Muscle of leg (tissue), 11 donors: Measurements from ENCODE around the gene IWS1. TPM values are rescaled to one million over a fixed set of nuclear protein-coding genes. Genes with fewer than 3 reads are reported as not detected.
A peak's percentile ranks its signal among the peaks of the same experiment; 100 is the strongest.

Source experiments
- DNase-seq: peaks from one replicate; pipeline ENCODE4 v3.0.0; 2013
- H3K27ac ChIP-seq: one replicate; pipeline ENCODE4 v1.5.1; 2013; ENCODE audit warnings: mild to moderate bottlenecking, low read length, control low read depth
- H3K27me3 ChIP-seq: one replicate; pipeline ENCODE4 v1.6.1; 2013; ENCODE audit warnings: low read length; ENCODE audit not compliant: control insufficient read depth, insufficient read depth
- H3K36me3 ChIP-seq: one replicate; pipeline ENCODE4 v1.6.1; 2013; ENCODE audit warnings: low read length; ENCODE audit not compliant: control insufficient read depth, insufficient read depth
- H3K4me1 ChIP-seq: one replicate; pipeline ENCODE4 v1.6.1; 2013; ENCODE audit warnings: low read length; ENCODE audit not compliant: control insufficient read depth, insufficient read depth
- H3K4me3 ChIP-seq: one replicate; pipeline ENCODE4 v1.5.1; 2013; ENCODE audit warnings: low read length, control low read depth
- H3K9me3 ChIP-seq: replicated peaks from 2 replicates; pipeline ENCODE4 v1.6.1; 2013; ENCODE audit warnings: low read depth, low read length; ENCODE audit not compliant: control insufficient read depth
- WGBS: methylation state at CpG from one replicate; pipeline ENCODE4 v1.1.5; 2013; ENCODE audit warnings: missing lambda C conversion rate; ENCODE audit not compliant: insufficient coverage; 5-methylcytosine and 5-hydroxymethylcytosine counted together
- polyA plus RNA-seq, 8 donors: library from polyadenylated mRNA; unstranded; fragments of 120-200 nt; gene quantifications; one replicate each; pipeline versions ENCODE4 v1.2.1 to v1.2.3, GENCODE V29; 2013; ENCODE audit warnings: inconsistent platforms in 1 of 8, low replicate concordance in 1 of 8; ENCODE audit not compliant: insufficient read length in 8 of 8, insufficient read depth in 1 of 8
- total RNA-seq: library from RNA; stranded (reverse); fragments of 120-200 nt; gene quantifications from one replicate; pipeline ENCODE4 v1.2.4, GENCODE V29; 2013

IWS1 gene
- total and polyA plus RNA-seq, 9 donors, result 43.0 to 58.5 (median 48.7) TPM

DNA sequence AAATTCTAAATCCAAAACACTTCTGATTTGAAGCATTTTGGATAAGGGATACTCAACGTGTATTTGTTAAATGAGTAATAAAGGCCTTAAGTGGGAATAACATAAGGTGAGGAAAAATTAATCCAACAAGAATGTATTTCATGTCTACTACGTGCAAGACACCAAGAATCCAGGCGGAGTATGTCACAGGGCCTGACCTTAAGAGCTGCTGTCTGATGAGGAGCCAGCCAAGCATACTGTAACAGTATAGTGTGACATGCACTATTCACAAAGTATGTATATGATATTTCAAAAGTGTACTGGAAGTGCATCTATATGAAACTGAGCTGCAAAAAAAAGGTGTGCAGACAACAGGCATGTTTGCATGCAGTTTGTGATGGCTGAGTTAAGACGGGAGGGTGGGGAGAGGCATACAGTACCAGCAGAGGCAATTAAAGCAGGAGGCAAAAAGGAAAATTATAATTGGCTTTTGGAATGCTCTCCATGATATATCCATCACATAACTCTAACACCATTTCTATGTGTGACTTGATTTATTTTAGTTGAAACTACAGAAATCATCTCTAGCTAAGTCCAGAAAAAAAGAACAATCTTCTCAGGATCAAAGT lies 18.2 kb downstream of the IWS1 start:
- Histone ChIP-seq H3K9me3 (no peaks in the 10 kb centered on the region), H3K4me1 (peaks cover 6% of the 10 kb centered on the region), H3K4me3 (no peak overlapping the region), H3K27me3 (no peaks in the 10 kb centered on the region), H3K36me3 (peaks cover 11% of the 10 kb centered on the region), H3K27ac (no peak overlapping the region)
- WGBS, result no CpG with 5 or more reads among the region's 4 CpGs
- DNase-seq, result peak; percentile 23

DNA sequence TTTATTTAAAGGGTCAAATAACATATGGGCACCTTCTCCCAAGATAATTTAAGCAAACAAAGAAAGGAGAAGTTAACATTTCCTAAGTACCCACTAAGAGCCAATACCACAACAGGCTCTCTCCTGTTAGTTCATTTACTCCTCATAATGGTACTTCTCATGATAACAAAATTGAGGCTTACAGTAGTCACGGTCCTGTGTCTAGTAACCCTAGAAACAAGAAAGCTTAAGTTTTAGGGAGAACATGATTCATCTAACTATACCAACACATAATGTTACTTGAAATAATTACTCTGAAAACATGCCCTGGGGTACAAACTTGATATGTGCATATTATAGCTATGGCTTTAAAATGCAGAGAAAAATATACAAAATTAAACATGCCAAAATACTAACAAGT lies 19.8 kb downstream of the IWS1 start:
- no CpG with 5 or more reads among the region's 1 CpG for WGBS
- Histone ChIP-seq H3K4me3 (no peak overlapping the region), H3K36me3 (peaks cover 21% of the 10 kb centered on the region), H3K9me3 (no peaks in the 10 kb centered on the region), H3K27ac (no peak overlapping the region), H3K27me3 (no peaks in the 10 kb centered on the region), H3K4me1 (peaks cover 6% of the 10 kb centered on the region)
- DNase-seq, result no peak

DNA sequence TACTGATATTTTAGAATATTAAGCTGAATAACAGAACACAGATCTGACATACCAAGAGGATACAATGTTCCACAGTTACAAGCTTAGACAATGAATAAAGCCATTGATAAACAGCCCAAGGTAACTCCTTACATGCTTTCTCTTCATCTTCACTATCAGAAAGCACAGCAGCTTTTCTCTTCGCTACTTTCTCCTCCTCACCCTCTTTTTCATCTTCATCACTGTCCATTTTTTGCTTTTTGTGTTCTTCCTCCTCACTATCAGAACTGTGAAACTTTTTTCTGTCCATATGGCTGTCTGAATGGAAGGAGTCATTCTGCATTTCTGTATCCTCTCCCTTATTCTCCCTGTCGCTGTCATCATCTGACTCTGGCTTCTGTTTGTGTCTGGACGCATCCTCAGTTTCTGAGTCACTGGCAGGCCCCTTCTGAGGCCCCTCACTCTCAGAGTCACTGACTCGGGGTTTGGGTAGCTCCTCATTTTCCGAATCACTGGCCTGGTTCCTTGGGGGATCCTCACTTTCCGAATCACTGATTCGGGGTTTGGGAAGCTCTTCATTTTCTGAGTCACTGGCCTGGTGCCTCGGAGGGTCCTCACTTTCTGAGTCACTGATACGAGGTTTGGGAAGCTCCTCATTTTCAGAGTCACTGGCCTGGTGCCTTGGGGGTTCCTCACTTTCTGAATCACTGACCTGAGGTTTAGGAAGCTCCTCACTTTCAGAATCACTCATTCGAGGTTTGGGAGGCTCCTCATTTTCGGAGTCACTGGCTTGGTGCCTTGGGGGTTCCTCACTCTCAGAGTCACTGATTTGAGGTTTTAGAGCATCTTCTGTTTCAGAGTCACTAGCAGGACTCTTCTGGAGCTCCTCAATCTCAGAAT lies 21.5 kb downstream of the IWS1 start:
- no peak overlapping the region for H3K27ac ChIP-seq
- 71% methylated on average over 11 of the region's 11 CpGs for WGBS
- no peaks in the 10 kb centered on the region for H3K9me3 ChIP-seq
- no peak for DNase-seq
- no peak overlapping the region for H3K4me3 ChIP-seq
- peaks cover 21% of the 10 kb centered on the region for H3K36me3 ChIP-seq
- no peaks in the 10 kb centered on the region for H3K27me3 ChIP-seq
- peaks cover 6% of the 10 kb centered on the region for H3K4me1 ChIP-seq

DNA sequence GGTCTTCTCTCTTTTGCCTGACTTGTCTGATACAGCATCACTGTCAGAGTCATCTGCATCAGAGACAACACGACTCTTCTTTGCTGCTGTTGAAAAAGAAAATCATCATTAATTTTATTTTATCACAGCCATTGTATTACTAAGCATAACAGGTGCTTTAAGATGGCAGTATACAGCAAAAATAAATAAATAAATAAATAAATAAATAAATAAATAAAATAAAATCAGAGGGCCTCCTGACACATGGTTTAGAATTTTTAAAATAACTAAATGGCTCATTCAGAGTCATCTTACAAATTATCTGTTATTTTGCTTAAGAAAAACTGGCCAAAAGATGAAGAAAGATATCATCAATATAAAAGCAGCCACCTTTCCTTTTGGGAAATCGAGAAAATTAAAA lies 22.8 kb downstream of the IWS1 start:
- DNase-seq, result no peak
- Histone ChIP-seq H3K4me3 (no peak overlapping the region), H3K27ac (no peak overlapping the region), H3K9me3 (no peaks in the 10 kb centered on the region), H3K4me1 (peaks cover 3% of the 10 kb centered on the region), H3K36me3 (peaks cover 21% of the 10 kb centered on the region), H3K27me3 (no peaks in the 10 kb centered on the region)
- no CpG with 5 or more reads among the region's 2 CpGs for WGBS

DNA sequence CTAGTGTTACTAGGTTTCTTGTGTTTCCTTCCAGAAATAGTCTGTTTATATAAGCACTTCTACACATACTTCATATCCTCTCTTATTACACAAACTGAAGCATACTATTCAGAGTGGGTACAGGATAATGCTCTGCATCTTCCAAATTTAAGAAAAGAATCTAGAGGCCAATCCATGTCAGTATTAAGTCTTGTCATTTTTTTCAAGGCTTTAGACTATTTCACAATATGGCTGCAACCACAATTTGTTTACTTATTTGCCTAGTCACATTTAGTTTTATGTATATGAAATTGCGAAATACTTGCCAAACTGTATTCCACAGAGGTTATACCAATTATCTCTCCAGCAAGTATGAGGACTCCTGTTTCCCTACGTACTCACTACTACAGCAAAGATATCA lies 27.9 kb downstream of the IWS1 start:
- Histone ChIP-seq H3K36me3 (peaks cover 25% of the 10 kb centered on the region), H3K9me3 (no peaks in the 10 kb centered on the region), H3K4me3 (no peak overlapping the region), H3K27ac (no peak overlapping the region), H3K27me3 (no peaks in the 10 kb centered on the region), H3K4me1 (no peaks in the 10 kb centered on the region)
- DNase-seq, result no peak
- WGBS, result no CpG with 5 or more reads among the region's 2 CpGs

DNA sequence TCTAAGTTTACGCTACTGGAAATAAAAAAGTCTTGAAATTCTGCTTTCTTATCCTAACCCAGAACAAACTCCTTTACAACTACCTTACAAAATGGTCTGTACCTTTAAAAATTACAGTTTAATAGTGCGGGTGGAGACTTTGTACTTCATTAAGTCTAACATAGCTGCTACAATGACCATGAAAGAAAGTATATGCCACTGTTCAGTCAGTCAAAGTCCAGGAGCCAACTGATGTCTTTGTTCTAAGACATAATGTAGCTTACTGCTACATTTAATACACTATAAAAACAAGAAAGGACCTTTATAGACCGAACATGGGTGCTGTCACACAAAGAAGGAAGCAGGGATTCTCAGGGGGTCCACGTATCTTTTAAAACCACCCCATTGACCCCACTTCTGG lies 36.0 kb downstream of the IWS1 start:
- no peaks in the 10 kb centered on the region for H3K9me3 ChIP-seq
- no peak overlapping the region for H3K4me3 ChIP-seq
- WGBS, result 100% methylated on average over 1 of the region's 4 CpGs
- H3K27ac ChIP-seq, result no peak overlapping the region
- H3K36me3 ChIP-seq, result peaks cover 59% of the 10 kb centered on the region
- H3K27me3 ChIP-seq, result no peaks in the 10 kb centered on the region
- DNase-seq, result no peak
- no peaks in the 10 kb centered on the region for H3K4me1 ChIP-seq

DNA sequence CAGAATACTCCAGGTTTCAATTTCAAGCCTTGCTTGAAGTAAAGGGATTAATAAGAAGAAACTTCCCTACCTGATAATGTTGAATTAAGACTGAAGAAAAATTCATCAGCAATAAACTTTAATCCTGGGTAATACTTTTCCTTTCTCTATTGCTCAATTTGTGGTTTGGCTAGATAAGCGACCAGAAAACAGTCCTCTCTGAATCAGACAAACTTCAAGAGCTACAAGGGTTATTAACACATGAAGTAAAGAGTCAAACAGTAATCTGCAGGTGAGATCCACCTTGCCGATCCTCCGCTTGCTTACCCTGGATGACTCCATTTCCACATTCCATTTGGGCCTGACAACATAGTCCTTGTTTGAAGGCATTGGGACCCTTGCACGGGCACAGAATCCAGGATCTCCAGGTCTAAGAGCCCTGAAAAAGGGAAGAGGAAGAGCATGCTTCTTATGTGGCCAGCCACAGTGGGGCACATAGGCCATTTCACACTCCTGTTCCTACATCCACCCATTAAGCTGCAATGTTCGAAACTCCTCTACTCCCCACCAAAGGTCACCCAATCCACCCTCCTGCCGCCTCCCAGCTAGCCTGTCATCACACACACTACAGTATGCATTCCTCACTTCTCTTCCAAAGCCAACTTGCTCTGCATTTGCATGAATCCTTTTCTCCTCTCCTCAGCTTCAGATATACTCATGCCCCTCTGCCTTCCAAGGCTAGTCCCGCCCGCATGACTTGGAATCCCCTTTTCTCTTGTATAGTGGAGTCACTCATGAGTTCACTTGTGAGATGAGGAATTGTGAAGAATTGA lies 39.8 kb downstream of the IWS1 start:
- Histone ChIP-seq H3K4me1 (no peaks in the 10 kb centered on the region), H3K27me3 (no peaks in the 10 kb centered on the region), H3K4me3 (no peak overlapping the region), H3K36me3 (peaks cover 59% of the 10 kb centered on the region), H3K9me3 (no peaks in the 10 kb centered on the region), H3K27ac (no peak overlapping the region)
- DNase-seq, result no peak
- WGBS, result 89% methylated on average over 5 of the region's 8 CpGs

DNA sequence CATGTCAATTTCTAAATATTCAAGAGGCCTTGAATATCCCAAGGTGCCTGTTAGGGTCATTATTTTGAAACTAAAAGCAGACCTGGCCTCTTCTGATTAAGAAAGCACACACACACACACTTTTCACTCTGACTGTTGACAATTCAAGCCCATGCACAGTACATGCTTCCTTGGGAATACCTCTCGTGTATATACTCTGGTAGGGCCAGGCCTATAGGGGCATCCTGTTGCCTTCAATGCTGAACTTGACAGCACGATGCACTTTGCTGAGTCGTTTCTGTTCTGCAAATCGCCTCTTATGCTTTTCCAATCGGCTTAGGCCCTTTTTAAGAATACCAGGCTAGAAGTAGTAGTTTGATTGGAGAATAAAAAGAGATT lies 40.6 kb downstream of the IWS1 start:
- H3K36me3 ChIP-seq, result peaks cover 65% of the 10 kb centered on the region
- WGBS, result 84% methylated on average over 4 of the region's 5 CpGs
- no peaks in the 10 kb centered on the region for H3K9me3 ChIP-seq
- no peak overlapping the region for H3K4me3 ChIP-seq
- no peaks in the 10 kb centered on the region for H3K4me1 ChIP-seq
- no peak overlapping the region for H3K27ac ChIP-seq
- no peaks in the 10 kb centered on the region for H3K27me3 ChIP-seq
- no peak for DNase-seq

DNA sequence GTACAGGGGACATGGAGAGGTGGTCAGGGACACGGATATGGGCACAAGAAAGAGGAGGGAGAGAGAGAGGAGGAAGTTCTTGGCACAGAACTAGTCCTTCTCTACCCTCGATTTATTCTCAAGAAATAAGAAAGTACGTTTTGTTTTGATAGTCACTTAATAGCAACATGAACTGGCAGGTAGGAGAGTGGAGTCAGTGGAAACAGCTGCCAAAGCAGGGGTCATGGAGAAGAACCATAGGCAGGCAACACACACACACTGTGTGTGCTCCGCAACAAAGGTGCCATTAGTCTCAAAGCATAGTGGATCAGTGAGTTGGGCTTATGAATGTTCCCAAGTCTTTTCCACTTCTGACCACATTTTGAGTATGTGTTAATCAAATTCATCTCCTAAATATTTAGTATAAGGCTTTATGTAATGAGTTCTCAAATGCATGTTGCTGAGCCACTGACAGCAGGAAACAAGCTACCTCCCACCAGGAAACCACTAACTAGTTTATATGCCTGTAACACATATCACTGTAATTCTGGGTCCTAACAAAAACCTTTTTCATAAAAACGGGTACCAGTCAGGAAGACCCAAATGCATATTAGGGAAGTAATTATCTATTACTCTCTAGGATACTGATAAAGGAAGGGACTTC lies 41.1 kb downstream of the IWS1 start:
- DNase-seq, result no peak
- Histone ChIP-seq H3K4me1 (no peaks in the 10 kb centered on the region), H3K36me3 (peaks cover 69% of the 10 kb centered on the region), H3K9me3 (no peaks in the 10 kb centered on the region), H3K27me3 (no peaks in the 10 kb centered on the region), H3K27ac (no peak overlapping the region), H3K4me3 (no peak overlapping the region)
- WGBS, result 60% methylated on average over 1 of the region's 5 CpGs

DNA sequence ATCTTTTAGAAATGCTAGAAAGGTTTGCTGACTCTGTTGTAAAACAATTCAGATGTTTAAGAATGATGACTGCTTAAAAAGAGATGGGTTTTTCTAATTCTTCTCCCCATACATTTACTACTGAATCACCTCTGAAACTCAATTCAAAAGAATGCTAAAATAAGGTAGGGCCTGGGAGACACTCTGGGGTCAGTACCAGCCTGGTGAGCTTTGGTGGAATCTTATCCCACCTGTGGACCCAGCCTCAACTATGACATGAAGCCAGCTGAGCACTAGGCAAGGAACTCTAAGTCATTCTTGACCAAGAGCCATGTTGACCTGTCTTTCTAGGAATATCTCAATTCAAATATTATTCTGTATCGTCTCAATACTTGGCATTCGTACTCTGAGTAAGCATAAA lies 44.3 kb downstream of the IWS1 start:
- Histone ChIP-seq H3K4me1 (no peaks in the 10 kb centered on the region), H3K27me3 (no peaks in the 10 kb centered on the region), H3K27ac (no peak overlapping the region), H3K36me3 (peaks cover 50% of the 10 kb centered on the region), H3K9me3 (no peaks in the 10 kb centered on the region), H3K4me3 (no peak overlapping the region)
- WGBS, result 80% methylated on average over 1 of the region's 2 CpGs
- DNase-seq, result no peak
